ENCODE measurements around the gene SAG.
"Not testable (repeated sequence)": the region's sequence is repeated elsewhere in the genome, so short reads cannot be mapped to it uniquely, and the experiment has no call there.

DNA sequence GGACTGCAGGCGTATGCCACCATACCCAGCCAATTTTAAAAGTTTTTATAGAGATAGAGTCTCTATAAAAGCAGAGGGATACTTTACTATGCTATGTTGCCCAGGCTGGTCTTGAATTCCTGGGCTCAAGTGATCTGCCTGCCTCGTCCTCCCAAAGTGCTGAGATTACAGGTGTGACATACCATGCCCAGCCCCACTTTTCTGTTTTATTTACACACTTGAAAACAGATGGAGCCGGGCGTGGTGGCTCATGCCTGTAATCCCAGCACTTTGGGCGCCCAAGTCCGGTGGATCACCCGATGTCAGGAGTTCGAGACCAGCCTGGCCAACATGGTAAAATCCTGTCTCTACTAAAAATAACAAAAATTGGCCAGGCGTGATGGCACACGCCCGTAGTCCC is 67.2 kb downstream of the SAG start:
- TF ChIP-seq, protein P1, sequence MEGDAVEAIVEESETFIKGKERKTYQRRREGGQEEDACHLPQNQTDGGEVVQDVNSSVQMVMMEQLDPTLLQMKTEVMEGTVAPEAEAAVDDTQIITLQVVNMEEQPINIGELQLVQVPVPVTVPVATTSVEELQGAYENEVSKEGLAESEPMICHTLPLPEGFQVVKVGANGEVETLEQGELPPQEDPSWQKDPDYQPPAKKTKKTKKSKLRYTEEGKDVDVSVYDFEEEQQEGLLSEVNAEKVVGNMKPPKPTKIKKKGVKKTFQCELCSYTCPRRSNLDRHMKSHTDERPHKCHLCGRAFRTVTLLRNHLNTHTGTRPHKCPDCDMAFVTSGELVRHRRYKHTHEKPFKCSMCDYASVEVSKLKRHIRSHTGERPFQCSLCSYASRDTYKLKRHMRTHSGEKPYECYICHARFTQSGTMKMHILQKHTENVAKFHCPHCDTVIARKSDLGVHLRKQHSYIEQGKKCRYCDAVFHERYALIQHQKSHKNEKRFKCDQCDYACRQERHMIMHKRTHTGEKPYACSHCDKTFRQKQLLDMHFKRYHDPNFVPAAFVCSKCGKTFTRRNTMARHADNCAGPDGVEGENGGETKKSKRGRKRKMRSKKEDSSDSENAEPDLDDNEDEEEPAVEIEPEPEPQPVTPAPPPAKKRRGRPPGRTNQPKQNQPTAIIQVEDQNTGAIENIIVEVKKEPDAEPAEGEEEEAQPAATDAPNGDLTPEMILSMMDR (IDR thresholded peaks at IDR 0.05; ENCODE audit: extremely low read depth in 1 of 2, insufficient read depth in 1 of 2, low read depth in 1 of 2, low read length in 2 of 2), result not testable (repeated sequence)
- not testable (repeated sequence) for TF ChIP-seq FOS (IDR thresholded peaks at IDR 0.05; ENCODE audit: borderline replicate concordance, insufficient read depth, low read length); POLR2AphosphoS5 (IDR thresholded peaks at IDR 0.05; ENCODE audit: insufficient read depth, low read depth, low read length); POLR2A (IDR thresholded peaks at IDR 0.05; ENCODE audit: low read depth, low read length); MYC (IDR thresholded peaks at IDR 0.05; ENCODE audit: low read depth, low read length); EZH2 (IDR thresholded peaks at IDR 0.05; ENCODE audit: borderline replicate concordance, low read depth, low read length, severe bottlenecking); GATA2 (IDR thresholded peaks at IDR 0.05; ENCODE audit: insufficient read depth, insufficient read length, low read depth, low read length); JUN (IDR thresholded peaks at IDR 0.05; ENCODE audit: borderline replicate concordance, insufficient read depth, insufficient read length, low read depth)
- TF ChIP-seq, protein P2, sequence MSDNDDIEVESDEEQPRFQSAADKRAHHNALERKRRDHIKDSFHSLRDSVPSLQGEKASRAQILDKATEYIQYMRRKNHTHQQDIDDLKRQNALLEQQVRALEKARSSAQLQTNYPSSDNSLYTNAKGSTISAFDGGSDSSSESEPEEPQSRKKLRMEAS (IDR thresholded peaks at IDR 0.05; ENCODE audit: insufficient read depth, insufficient read length), result not testable (repeated sequence)
